HCEC 1CT (cell line): ENCODE data around the gene ST7.

ENCODE experiments used
- DNase-seq: peaks from one replicate; pipeline ENCODE4 v3.0.0-alpha.2; 2017

The ST7 gene

GRCh38 chr7:117202511-117202910 lies 249.2 kb downstream of the ST7 start:
- DNase-seq, result peak; percentile 22

GRCh38 chr7:117203205-117203604 lies 249.9 kb downstream of the ST7 start:
- DNase-seq, result no peak

- DNase-seq, result no peak
These were observed 252.6 kb downstream of the ST7 start for GRCh38 chr7:117205873-117206272.

- no peak for DNase-seq
These were observed 255.0 kb downstream of the ST7 start for GRCh38 chr7:117208257-117208656.

- no peak for DNase-seq
These were observed 257.1 kb downstream of the ST7 start for GRCh38 chr7:117210397-117210796.

GRCh38 chr7:117210908-117211307 lies 257.6 kb downstream of the ST7 start:
- no peak for DNase-seq

GRCh38 chr7:117211614-117212013 lies 258.3 kb downstream of the ST7 start:
- DNase-seq, result no peak

GRCh38 chr7:117212969-117213877 lies 259.9 kb downstream of the ST7 start:
- DNase-seq, result peak; percentile 48

GRCh38 chr7:117216010-117216409 lies 262.7 kb downstream of the ST7 start:
- DNase-seq, result no peak

- DNase-seq, result no peak
These were observed 263.3 kb downstream of the ST7 start for GRCh38 chr7:117216436-117217069.

GRCh38 chr7:117217106-117218035 lies 264.1 kb downstream of the ST7 start:
- peak; percentile 34 for DNase-seq

- DNase-seq, result no peak
These were observed 265.4 kb downstream of the ST7 start for GRCh38 chr7:117218700-117219099.

- peak; percentile 43 for DNase-seq
These were observed 266.2 kb downstream of the ST7 start for GRCh38 chr7:117219485-117219884.

GRCh38 chr7:117220836-117221235 lies 267.5 kb downstream of the ST7 start:
- no peak for DNase-seq

GRCh38 chr7:117225536-117225935 lies 272.2 kb downstream of the ST7 start:
- DNase-seq, result no peak

GRCh38 chr7:117227091-117227490 lies 273.8 kb downstream of the ST7 start:
- no peak for DNase-seq

- peak; percentile 24 for DNase-seq
These were observed 276.0 kb downstream of the ST7 start for GRCh38 chr7:117229350-117229749.

GRCh38 chr7:117230276-117231046 lies 277.2 kb downstream of the ST7 start:
- peak; percentile 57 for DNase-seq

GRCh38 chr7:117231047-117231359 lies 277.7 kb downstream of the ST7 start:
- no peak for DNase-seq

- DNase-seq, result no peak
These were observed 284.3 kb downstream of the ST7 start for GRCh38 chr7:117237646-117238045.

- DNase-seq, result no peak
These were observed 285.2 kb downstream of the ST7 start for GRCh38 chr7:117238472-117238871.

GRCh38 chr7:117238937-117239336 lies 285.6 kb downstream of the ST7 start:
- no peak for DNase-seq

- no peak for DNase-seq
These were observed 287.8 kb downstream of the ST7 start for GRCh38 chr7:117241088-117241487.
